ENCODE data around the gene PGBD5.
A peak's percentile ranks its signal among the peaks of the same experiment; 100 is the strongest.

PGBD5 gene

DNA sequence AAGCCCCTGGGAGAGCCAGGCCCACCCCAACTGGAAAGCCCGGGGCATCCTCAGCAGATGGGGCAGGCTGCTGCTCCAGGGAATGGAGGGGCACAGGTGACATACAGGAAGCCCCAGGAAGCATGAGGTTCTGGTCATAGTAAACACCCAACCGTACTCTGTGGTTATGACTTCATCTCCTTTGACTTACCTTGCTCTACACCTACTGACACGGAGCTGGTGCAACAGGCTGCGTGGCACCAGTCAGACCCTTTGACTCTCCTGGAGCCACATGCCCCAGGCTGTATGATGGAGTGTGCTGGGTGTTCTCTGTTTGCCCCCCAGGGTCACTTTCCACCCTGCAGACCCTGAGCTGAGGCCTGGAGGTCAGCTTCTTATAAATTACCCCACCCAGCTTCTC lies 72.1 kb downstream of the PGBD5 start:
- DNase-seq (ENCODE audit: insufficient read length, low spot score) (no peak), FAIRE-seq (no peak)

DNA sequence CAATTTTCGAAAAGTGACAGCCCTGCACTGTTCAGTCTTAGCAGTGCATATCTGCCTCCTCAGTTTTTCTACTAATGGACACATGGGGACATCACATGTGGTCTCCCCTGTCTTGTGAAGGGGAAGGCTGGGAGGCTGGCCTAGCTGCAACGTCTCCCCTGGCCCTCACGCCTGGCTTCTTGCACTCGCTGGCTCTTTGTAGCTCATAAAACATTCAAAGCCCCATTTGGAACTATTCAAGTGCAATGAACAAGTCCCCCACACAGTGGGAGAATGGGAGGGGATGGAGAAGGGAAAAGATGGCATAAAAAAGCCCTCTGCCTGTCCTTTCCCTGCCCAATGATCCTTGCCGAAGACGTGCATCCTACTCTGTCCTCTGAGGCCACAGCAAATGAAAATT lies 73.6 kb downstream of the PGBD5 start:
- no peak for FAIRE-seq

DNA sequence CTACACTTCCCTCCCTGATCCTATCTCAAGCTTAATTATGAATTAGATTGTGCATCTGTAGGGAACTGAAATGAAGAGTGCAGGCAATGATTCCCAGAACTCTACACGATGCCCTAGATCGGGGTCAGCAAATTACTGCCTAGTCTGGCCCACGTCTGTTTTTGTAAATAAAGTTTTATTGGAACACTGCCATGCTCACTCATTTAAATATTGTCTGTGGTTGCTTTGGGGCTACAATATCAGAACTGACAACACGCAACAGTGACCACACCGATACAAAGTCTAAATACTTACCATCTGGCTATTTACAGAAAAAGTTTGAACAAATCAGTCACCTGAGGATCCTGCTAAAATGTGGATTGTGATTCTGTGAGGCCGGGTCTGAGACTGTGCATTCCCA lies 74.1 kb downstream of the PGBD5 start:
- FAIRE-seq (no peak), DNase-seq (ENCODE audit: insufficient read length, low spot score) (no peak)

More for the DNA sequence above, 73.6 kb downstream of the PGBD5 start:
- no peak for DNase-seq (ENCODE audit: insufficient read length, low spot score)

DNA sequence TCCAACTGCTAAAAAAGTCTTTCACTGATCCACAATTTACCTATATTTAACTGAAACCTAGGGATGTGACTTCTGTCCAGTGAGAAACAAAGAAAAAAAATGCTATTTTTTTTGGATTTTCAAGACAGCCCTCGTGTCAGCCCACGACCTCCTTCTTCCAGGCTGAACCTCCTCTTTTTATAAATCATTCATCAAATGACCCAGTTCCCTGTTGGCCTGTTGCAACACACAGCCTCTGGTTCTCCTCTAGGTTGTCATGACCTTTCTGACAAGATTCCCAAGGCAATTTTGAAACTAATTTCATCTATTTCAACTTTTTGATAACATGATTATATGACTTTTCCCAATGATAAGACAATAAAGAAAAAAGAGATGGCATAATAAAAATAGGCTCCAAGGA lies 74.6 kb downstream of the PGBD5 start:
- DNase-seq (ENCODE audit: insufficient read length, low spot score) = no peak
- FAIRE-seq = no peak

DNA sequence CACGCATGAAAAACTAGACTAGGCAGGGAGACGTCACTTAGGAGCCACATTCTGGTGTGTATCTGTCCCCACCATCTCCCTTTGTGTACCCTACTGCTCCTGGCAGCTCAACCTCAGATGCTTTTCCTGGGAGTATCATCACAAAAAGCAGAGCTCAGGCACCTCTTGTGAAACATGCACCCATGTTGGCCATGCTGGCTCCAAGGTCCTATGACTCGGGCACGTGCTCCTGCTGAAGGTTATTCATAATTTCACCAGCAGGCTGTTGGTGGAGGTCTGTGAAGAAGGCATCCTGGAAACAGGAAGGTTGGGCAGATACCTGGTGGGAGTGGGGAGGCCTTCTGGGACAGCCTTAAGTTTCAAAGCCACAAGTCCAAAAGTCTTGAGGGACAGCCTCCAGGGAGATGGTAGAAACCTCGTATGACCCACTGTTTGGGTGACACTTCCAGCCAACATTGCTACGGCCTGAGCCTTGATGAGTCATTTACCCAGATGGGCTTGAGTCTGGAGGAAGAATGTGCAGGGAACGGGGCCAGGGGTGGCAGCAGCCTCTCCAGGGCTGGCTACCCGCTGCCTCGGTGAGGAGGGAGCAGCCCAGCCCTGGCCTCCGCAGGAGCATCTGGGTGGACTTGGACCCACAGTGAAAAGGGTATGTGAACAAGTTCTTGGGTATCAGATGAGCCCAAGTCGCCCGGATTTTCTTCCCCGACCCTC lies 75.8 kb downstream of the PGBD5 start:
- DNase-seq (ENCODE audit: insufficient read length, low spot score) (peak; percentile 53), FAIRE-seq (no peak)

DNA sequence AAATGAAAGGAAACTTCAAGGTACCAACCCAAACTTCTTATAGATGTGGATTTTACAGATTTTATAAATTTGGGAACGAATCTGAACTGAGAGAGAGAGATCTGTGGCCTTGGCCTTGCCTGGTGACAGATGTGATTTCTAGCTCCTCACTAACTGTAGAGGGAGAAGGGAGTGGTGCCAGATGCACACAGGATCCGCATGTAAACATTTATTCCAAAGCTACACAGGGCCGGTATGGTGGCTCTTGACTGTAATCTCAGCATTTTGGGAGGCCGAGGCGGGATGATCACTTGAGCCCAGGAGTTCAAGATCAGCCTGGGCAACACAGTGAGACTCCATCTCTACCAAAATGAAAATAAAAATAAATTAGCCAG lies 77.1 kb downstream of the PGBD5 start:
- DNase-seq (ENCODE audit: insufficient read length, low spot score) (no peak), FAIRE-seq (no peak)

DNA sequence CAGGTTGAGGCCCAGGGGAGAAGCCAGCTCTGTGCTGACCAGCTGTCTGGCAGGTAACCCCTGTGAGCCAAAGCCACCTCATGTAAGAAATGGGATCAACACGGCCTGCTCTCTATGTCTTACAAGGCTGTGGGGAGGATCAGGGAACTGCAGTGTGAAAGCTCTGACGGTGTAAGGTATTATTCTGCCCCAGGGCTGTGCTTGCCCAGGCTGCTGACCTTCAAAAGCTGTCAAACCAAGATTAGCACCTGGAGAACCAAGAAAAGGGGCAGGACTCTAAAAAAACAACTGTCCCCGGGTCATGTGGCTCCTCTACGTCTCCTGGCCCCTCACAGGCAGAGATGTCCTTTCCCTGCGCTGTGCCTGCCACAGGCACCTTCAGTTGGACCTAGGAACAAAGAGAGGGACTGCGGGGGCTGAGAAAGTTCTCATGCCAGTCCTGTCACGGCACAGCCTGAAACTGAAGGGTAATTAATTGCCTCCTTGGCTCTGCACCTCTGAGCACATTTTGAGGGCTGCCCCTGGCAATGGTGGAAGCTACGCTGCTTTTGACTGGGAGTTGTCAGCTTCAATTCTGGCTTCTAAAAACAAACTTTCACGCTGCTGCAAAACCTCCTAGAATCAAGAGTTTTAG lies 77.6 kb downstream of the PGBD5 start:
- FAIRE-seq (no peak), DNase-seq (ENCODE audit: insufficient read length, low spot score) (no peak)

DNA sequence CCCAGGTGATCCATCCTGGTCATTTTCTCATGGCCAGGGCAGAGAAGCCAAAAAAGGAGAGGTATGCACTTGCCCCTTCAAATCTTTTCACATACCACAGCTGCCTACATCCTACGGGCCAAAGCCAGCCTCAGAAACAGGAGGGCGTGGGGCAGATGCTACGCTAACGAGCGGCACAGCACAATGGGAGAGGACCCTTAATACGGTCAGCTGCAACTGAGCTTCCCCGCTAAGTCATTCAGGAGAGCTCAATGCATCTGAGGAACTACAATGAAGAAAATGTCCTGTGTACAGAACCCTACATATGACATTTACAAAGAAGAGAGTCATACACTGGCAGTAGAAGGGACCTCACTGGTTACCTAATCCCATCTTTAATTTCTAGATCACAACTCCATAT lies 78.2 kb downstream of the PGBD5 start:
- FAIRE-seq = no peak

DNA sequence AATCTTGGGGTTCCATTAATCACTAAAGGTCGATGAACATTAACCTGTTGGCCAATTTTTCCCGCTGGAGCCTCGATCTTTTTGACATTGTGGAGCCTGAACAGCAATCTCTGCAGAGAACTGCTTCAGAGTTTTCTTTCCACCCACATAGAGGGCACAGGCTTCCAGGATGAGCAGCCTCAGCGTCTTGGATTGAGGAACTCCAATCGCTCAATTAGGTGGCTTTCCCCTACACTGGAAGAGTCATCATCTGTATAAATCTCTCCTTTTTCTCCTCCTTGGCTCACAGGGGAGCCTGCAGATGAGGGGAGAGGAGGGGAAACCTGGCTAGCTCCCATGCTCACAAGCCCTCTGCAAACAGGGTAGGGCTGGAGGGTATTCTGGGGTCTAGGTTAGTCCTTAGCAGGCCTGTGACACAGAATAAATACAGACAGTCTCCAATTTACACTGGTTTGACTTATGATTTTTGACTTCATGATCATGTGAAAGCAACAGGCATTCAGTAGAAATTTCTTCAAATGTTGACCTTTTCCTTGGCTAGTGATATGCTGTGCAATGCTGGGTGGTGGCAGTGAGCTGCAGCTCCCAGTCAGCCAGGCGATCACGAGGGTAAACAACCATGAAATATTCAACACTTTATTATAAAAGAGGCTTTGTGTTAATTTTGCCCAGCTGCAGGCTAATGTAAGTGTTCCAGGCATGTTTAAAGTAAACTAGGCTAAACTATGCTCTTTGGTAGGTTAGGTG lies 80.8 kb downstream of the PGBD5 start:
- FAIRE-seq = no peak
- DNase-seq (ENCODE audit: insufficient read length, low spot score) = no peak

More for the DNA sequence above, 78.2 kb downstream of the PGBD5 start:
- DNase-seq (ENCODE audit: insufficient read length, low spot score) = no peak

DNA sequence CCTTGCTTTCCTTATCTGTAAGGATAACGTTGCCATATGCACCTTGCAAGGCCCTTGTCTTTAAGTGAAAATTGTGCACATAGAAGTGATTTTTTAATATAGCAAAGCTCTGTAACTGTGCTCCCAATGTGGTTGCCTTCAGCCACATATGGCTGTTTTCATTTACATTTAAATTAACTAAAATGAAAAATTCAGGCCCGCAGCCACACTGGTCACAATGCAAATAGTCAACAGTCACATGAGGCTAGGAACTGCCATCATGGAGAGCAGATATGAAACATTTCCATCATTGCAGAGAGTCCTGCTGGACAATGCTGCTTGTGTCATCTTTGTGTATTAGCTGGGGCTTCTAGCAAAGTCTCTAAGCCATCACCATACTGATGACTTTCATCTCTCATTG lies 83.4 kb downstream of the PGBD5 start:
- DNase-seq (ENCODE audit: insufficient read length, low spot score) (no peak), FAIRE-seq (no peak)

DNA sequence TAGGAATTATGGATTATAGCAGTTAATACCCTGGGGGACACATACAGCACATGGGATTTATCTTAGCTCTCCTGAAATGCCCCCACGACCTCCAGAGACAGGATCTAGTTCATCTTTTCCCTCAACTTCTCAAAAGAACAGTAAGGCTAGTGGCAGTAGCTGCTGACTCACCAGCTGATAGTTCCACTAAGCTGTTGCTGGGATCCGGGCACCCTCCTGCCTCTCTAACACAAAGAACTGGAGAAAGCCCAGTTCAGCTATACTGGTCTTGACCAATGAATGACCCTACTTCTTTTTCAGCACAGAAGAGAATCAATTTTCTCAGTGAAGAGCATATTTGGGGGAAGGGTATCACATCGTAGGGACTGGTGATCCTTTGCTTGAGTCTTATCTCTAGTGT lies 84.1 kb downstream of the PGBD5 start:
- no peak for FAIRE-seq
- DNase-seq (ENCODE audit: insufficient read length, low spot score) = no peak

DNA sequence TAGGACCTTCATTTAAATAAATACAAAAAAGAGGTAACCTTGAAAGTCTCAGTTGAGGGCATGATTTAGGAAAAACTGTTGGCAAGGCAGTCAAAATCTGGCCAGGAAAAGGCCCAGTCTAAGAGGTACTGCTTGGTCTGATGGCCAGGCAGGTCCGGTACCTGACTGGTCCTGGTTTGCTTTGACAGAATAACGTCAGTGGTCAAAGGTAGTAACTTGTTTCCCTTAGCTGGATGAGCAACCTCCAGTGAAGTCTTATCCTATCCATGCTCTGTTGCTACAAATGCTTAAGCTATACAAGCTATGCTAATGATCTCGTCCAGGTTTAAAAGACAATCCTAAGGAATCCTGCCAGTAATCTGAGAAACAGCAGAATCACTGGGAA lies 85.0 kb downstream of the PGBD5 start:
- no peak for FAIRE-seq
- DNase-seq (ENCODE audit: insufficient read length, low spot score) = no peak

DNA sequence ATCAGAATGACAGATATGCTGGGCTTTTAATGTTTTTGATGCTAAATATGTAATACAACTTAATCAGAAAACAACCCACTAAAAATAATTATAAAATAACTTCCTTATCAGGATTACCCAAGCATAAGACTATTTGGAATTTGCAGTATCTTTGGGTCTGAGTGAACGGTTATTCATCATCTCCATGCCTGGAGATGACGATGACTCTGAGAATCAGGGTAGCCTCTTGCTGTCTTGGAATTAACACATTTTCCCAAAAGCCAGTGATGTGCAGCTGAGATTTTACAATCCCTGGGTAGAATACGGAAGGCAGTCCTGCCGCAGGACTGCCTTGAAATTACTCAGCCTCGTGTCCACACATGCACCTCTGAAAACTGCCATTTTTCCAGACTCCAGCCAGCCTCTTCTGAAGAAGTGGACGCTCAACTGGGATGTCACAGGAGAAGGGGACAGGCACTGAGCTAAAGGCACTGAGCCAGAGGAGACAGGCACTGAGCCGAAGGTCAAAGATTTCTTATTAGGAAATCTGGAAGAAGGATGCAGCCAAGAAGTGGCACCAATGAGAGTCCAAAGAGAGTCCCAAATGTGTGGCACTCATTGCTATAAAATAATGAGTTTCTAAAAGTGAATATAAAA lies 85.5 kb downstream of the PGBD5 start:
- no peak for FAIRE-seq

DNA sequence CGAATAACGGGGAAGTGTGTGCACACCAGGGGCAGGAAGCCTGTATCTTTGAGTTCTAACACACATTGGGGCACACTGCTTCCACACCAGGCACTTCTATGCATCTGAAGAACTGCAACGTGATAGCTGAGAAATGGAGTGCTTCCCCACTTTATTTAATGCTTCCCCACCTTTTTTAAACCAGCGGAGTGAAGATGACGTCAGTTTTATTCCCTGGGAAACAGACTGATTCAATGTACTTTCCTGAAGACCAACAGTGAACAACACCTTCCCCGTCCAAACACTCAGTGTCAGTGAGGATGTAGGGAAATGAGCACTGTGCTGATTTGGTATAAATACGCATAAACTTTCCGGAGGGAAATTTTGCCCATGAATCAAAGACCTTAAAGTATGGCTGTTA lies 87.1 kb downstream of the PGBD5 start:
- DNase-seq (ENCODE audit: insufficient read length, low spot score) = no peak
- no peak for FAIRE-seq

More for the DNA sequence above, 85.5 kb downstream of the PGBD5 start:
- no peak for DNase-seq (ENCODE audit: insufficient read length, low spot score)

DNA sequence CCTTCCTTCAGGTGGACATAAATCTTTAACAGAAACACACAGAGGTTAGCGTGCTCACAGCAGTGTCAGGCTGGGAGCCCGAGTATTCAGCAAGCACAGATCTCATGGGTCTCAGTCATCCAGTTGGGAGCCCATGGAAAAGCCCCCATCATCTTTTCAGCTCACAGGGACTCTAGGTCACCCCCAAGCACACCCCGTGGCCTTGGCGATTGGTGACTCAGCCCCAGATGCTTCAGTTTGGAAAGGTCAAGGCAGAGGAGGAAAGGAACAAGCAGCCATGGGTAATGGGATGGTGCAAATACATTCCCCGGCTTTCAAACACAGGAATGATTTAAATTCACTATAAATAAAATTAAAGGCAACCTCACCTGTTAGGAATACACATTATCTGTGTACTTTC lies 88.9 kb downstream of the PGBD5 start:
- DNase-seq (ENCODE audit: insufficient read length, low spot score) (no peak), FAIRE-seq (no peak)

DNA sequence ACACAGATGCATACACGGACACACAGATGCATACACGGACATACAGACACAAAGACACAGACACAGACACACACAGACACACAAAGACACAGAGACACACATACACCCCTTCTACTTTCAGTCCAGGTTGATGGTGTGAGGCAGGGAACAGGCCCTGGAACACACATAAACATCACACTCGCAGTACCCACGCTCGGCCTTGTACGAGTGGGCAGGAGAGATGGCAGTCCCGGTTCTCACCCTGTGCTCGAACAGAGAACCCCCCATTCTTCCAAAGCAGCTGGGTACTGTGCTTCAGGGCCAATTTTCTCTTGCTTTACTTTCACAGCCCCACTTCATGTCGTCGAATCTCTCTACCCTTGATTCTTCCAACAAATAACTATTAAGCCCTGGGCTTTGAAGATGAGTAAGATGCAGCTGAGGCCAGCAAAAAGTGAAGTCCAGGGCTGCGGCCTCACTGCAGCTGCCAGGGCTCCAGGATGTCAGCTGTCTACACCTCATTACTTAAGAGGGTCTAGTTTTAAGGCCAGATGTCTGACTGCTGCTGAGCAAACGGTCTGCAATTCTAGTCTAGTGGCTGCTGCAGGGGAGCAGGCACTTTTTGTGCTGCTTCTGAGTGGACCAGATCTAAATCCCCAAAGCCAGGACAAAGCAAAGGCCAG lies 90.1 kb downstream of the PGBD5 start:
- no peak for DNase-seq (ENCODE audit: insufficient read length, low spot score)
- no peak for FAIRE-seq

DNA sequence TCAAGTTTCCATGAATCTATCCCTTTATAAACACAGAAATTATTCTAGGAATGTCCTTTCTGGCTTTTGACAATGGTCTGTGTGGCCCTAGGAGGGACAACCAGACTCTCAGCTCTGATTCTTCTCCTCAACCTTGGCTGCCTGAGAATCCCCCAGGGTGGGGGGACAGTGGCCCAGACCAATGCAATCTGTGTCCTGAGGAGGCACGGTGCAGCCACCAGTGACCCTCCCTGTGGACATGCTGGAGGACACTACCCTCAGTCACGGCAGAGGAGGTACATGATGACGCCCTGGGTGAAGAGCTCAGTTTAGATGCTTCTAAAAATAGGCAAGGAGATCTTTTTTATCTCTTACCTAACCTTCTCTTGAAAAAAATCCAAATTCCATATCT lies 91.7 kb downstream of the PGBD5 start:
- DNase-seq (ENCODE audit: insufficient read length, low spot score) = no peak
- no peak for FAIRE-seq

DNA sequence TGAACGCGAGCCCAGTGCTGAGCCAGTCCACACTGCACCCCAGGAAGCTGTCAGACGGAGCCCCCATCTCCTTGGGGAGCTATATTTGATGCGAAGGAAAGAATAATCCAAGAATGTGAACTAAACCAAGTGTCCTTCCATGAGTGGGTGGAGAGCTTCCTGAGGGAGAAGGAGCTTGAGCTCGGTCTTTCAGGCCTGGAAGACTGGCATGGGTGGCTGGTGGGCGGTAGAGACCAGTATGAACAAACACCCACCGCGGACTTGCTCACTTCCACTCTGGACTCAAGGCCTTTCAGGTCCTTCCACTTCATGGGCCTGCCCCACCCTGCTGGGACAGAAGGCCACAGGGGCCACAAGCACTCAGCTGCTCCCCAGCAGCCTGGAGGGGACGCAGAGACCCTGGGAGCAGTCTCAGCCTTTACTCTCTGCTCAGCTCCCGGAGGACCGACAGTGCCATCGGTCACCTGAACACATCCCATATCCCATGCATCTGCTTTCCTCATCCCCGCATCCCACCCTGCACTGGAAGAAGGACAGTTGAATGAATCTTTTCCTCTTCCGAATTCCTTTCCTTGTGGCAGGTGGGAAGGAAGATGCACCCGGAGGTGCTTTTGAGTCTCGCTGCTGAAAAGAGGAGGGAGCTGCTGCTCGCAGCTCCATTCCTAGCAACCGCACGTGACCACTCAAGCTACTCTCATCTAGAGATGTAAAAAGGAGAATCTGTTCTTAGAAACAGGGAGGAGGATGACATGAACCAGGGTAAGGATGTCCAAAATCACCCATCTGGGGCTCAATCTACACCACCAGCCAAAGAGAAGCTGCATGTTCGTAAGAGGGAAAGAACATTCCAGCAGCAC lies 92.3 kb downstream of the PGBD5 start:
- DNase-seq (ENCODE audit: insufficient read length, low spot score) = no peak
- FAIRE-seq = no peak

DNA sequence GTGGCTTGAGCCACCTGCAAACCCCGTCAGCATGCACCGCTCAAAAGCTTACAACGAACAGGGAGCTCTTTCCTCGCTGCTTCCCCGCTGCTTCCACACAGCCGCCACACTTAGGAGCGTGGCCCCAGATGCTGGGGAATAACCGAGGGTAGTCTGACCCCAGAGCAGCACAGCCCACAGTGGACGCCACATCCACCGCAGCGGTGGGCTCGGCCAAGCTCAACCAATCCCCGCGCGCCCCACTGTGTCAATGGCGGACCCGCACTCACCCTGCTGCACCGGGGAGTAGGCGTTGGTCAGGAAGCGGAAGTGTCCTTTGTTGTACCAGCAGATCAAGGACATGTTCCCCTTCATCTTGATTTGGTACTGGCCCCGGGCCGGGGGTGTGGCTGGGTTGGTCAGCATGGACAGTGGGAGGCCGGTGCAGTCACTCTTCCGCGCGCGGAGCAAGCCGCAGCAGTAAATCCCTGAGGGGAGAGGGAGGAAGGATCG lies 93.5 kb downstream of the PGBD5 start:
- no peak for DNase-seq (ENCODE audit: insufficient read length, low spot score)
- FAIRE-seq = no peak

DNA sequence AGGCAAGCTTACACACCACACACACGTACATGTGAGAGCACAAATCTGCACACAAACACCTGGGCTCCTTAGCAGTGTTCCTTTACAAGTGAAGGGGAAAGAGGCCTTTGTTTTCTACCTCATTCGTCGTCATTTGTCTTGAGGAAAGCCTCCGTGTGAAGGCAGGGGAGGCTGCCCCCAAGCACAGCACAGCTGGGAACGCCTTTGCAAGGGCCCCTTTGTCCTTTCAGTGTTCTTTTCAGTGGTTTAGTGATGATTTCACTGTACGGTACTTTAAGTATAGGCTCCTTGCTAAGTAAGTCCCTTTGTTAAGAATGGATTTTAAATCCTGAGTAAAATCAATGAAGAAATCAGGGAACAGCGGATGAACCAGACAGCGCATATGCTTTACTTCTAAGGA lies 94.1 kb downstream of the PGBD5 start:
- FAIRE-seq (no peak), DNase-seq (ENCODE audit: insufficient read length, low spot score) (no peak)

All from HTR-8/SVneo (cell line).